H9 (cell line): Measurements from ENCODE around the gene CBX3. TPM values are rescaled to one million over a fixed set of nuclear protein-coding genes. Genes with fewer than 3 reads are reported as not detected.

ENCODE experiments used
- DNase-seq: peaks from one replicate; pipeline ENCODE4 v3.0.0-alpha.2; 2017
- H2AFZ ChIP-seq: one replicate; pipeline ENCODE4 v1.6.1; 2013; ENCODE audit warnings: mild to moderate bottlenecking, low read length, control low read depth, moderate library complexity
- H2AK5ac ChIP-seq: 2 replicates; pipeline ENCODE4 v1.6.1; 2013; ENCODE audit warnings: low read length, control low read depth, mixed read lengths; ENCODE audit not compliant: insufficient read length
- H2BK120ac ChIP-seq: one replicate; pipeline ENCODE4 v1.6.1; 2013; ENCODE audit warnings: low read depth, mild to moderate bottlenecking, low read length, control low read depth, inconsistent platforms; ENCODE audit not compliant: poor library complexity, severe bottlenecking
- H2BK12ac ChIP-seq: 2 replicates; pipeline ENCODE4 v1.6.1; 2013; ENCODE audit warnings: low read length, control low read depth, mixed read lengths, low read depth; ENCODE audit not compliant: insufficient read length
- H2BK15ac ChIP-seq: 2 replicates; pipeline ENCODE4 v1.6.1; 2013; ENCODE audit warnings: low read depth, low read length, control low read depth
- H2BK20ac ChIP-seq: one replicate; pipeline ENCODE4 v1.6.1; 2013; ENCODE audit warnings: low read depth, mild to moderate bottlenecking, low read length, control low read depth, inconsistent platforms; ENCODE audit not compliant: poor library complexity, severe bottlenecking
- H2BK5ac ChIP-seq: 2 replicates; pipeline ENCODE4 v1.6.1; 2013; ENCODE audit warnings: low read length, control low read depth, mixed read lengths; ENCODE audit not compliant: insufficient read length
- H3K14ac ChIP-seq: 2 replicates; pipeline ENCODE4 v1.6.1; 2013; ENCODE audit warnings: low read length, control low read depth; ENCODE audit not compliant: insufficient read depth
- H3K18ac ChIP-seq: 2 replicates; pipeline ENCODE4 v1.6.1; 2013; ENCODE audit warnings: low read depth, mild to moderate bottlenecking, mixed read lengths, low read length, control low read depth; ENCODE audit not compliant: insufficient read length
- H3K23ac ChIP-seq: 2 replicates; pipeline ENCODE4 v1.6.1; 2013; ENCODE audit warnings: low read length, control low read depth, mixed read lengths, low read depth; ENCODE audit not compliant: insufficient read length
- H3K23me2 ChIP-seq: 2 replicates; pipeline ENCODE4 v1.6.1; 2013; ENCODE audit warnings: low read depth, mild to moderate bottlenecking, mixed read lengths, low read length, control low read depth; ENCODE audit not compliant: insufficient read length, poor library complexity, severe bottlenecking
- H3K27ac ChIP-seq: 2 replicates; pipeline ENCODE4 v1.5.1; 2013; ENCODE audit warnings: low read length, control low read depth, mixed read lengths, low read depth; ENCODE audit not compliant: insufficient read length
- H3K27me3 ChIP-seq: 2 replicates; pipeline ENCODE4 v1.6.1; 2013; ENCODE audit warnings: low read length, control low read depth, inconsistent platforms; ENCODE audit not compliant: insufficient read depth
- H3K4ac ChIP-seq: 2 replicates; pipeline ENCODE4 v1.6.1; 2013; ENCODE audit warnings: low read depth, mild to moderate bottlenecking, control low read depth, inconsistent platforms, low read length, moderate library complexity
- H3K4me1 ChIP-seq: 2 replicates; pipeline ENCODE4 v1.6.1; 2013; ENCODE audit warnings: low read length, control low read depth, inconsistent platforms; ENCODE audit not compliant: insufficient read depth
- H3K4me2 ChIP-seq: 2 replicates; pipeline ENCODE4 v1.6.1; 2013; ENCODE audit warnings: low read length, control low read depth, mixed read lengths; ENCODE audit not compliant: insufficient read length, insufficient read depth
- H3K56ac ChIP-seq: 2 replicates; pipeline ENCODE4 v1.6.1; 2013; ENCODE audit warnings: low read depth, mild to moderate bottlenecking, mixed read lengths, low read length, control low read depth; ENCODE audit not compliant: insufficient read length
- H3K79me1 ChIP-seq: 2 replicates; pipeline ENCODE4 v1.6.1; 2013; ENCODE audit warnings: low read depth, mild to moderate bottlenecking, moderate library complexity, low read length, control low read depth, inconsistent platforms; ENCODE audit not compliant: insufficient read depth, poor library complexity, severe bottlenecking
- H3K79me2 ChIP-seq: 2 replicates; pipeline ENCODE4 v1.6.1; 2013; ENCODE audit warnings: low read length, control low read depth, inconsistent platforms; ENCODE audit not compliant: insufficient read depth
- H3K9ac ChIP-seq: 2 replicates; pipeline ENCODE4 v1.6.1; 2013; ENCODE audit warnings: low read length, control low read depth, mixed read lengths; ENCODE audit not compliant: insufficient read length; ENCODE audit errors: extremely low read depth
- H3K9me3 ChIP-seq: one replicate; pipeline ENCODE4 v1.6.1; 2013; ENCODE audit warnings: low read depth, low read length, inconsistent platforms; ENCODE audit not compliant: control insufficient read depth
- H3T11ph ChIP-seq: one replicate; pipeline ENCODE4 v1.6.1; 2013; ENCODE audit warnings: mild to moderate bottlenecking, low read length, control low read depth, inconsistent platforms
- H4K20me1 ChIP-seq: one replicate; pipeline ENCODE4 v1.6.1; 2013; ENCODE audit not compliant: control insufficient read depth, insufficient read length, insufficient read depth
- H4K5ac ChIP-seq: 2 replicates; pipeline ENCODE4 v1.6.1; 2013; ENCODE audit warnings: low read depth, mild to moderate bottlenecking, mixed read lengths, low read length, control low read depth; ENCODE audit not compliant: insufficient read length
- H4K8ac ChIP-seq: replicated peaks from 2 replicates; pipeline ENCODE4 v1.6.1; 2013; ENCODE audit warnings: low read length, control low read depth, mixed read lengths, low read depth; ENCODE audit not compliant: insufficient read length
- H4K91ac ChIP-seq: 2 replicates; pipeline ENCODE4 v1.6.1; 2013; ENCODE audit warnings: low read depth, mild to moderate bottlenecking, moderate library complexity, mixed read lengths, low read length, control low read depth; ENCODE audit not compliant: insufficient read length
- H3K27ac Mint-ChIP-seq, 3 experiments: 2 replicates in 2 of 3; 3 replicates in 1 of 3; pipeline ENCODE4 v1.8.0; 2020 to 2021; ENCODE audit warnings: mixed read lengths in 3 of 3, mild to moderate bottlenecking in 1 of 3, moderate library complexity in 1 of 3
- H3K27me3 Mint-ChIP-seq: 2 replicates; pipeline ENCODE4 v1.8.0; 2021; ENCODE audit warnings: low read depth, mild to moderate bottlenecking, moderate library complexity, mixed read lengths
- H3K36me3 Mint-ChIP-seq, 3 experiments: 2 replicates in 2 of 3; 3 replicates in 1 of 3; pipeline ENCODE4 v1.8.0; 2020 to 2021; ENCODE audit warnings: low read depth in 3 of 3, mixed read lengths in 3 of 3; ENCODE audit not compliant: insufficient read depth in 1 of 3
- H3K4me1 Mint-ChIP-seq, 2 experiments: 2 replicates each; pipeline ENCODE4 v1.8.0; 2020; ENCODE audit warnings: mixed read lengths in 2 of 2
- H3K4me3 Mint-ChIP-seq, 2 experiments: 2 replicates in 1 of 2; 3 replicates in 1 of 2; pipeline ENCODE4 v1.8.0; 2020 to 2021; ENCODE audit warnings: mild to moderate bottlenecking in 2 of 2, mixed read lengths in 2 of 2, moderate library complexity in 1 of 2
- H3K9me3 Mint-ChIP-seq, 2 experiments: 2 replicates in 1 of 2; 3 replicates in 1 of 2; pipeline ENCODE4 v1.8.0; 2020; ENCODE audit warnings: mild to moderate bottlenecking in 2 of 2, mixed read lengths in 2 of 2, moderate library complexity in 1 of 2
- WGBS: extraction: QIAGEN DNeasy Blood & Tissue Kit; methylation state at CpG from one replicate; pipeline ENCODE4 v1.1.7; 2013; ENCODE audit warnings: missing lambda C conversion rate, low lambda C conversion rate, mixed read lengths; ENCODE audit not compliant: insufficient read length; ENCODE audit errors: extremely low coverage; 5-methylcytosine and 5-hydroxymethylcytosine counted together
- total RNA-seq: library from RNA; stranded (reverse); gene quantifications from 2 replicates; pipeline ENCODE4 v1.2.1, GENCODE V29; 2021
- TF ChIP-seq, protein P1 (sequence below): fragments of 200-600 bp; sonication (generic); conservative IDR thresholded peaks from 3 replicates; pipeline ENCODE4 v1.8.0; 2021; ENCODE audit warnings: antibody characterized with exemption, mild to moderate bottlenecking

Gene CBX3
- total RNA-seq, 1 experiment from 2014 or later, result 288 TPM

DNA sequence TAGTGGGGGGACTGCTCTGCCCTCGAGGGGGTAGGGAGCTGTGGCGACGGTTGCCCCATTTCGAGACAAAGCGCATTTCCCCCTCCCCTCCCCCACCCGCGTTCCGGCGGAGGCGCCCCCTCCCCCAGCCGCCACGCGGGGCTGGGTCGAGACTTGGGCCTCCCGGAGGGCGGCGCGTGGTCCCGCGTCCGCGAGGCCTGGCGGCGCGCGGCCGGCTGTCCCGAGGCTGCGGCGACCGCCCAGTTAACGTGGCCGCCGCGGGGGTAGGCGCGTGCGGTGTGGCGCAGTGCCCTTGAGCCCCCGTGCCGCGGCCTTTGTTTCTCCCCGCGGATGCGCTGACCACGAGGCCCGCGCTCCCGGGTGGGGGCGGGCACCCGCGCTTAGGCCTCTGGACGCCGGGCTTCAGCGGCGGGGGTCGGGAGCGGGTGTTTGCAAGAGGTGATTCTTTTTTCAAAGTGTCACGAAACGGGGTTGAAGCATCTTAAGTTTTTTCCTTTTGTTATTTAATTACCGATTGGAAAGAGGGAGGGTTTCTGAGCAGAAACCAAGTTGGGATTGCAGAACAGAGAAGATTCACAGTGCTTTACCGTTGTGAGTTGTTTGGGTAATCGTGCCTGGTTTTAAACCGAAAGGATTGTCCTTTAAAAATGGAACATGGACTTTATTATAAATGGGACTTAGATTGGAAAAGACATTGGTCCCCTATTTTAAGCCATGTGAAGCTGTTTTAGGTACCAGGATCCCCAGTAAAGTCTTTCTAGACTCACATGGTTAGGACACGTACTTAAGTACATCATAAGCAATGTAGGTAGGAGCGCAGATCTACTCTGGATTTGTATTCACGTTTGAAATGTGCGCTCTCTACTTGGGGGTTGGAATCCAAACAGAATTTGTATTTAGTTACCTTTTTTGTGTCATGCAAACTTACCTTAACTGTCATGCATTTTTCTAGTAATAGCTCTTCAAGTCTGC is 760 bp downstream of the CBX3 start:
- H3T11ph ChIP-seq, result no peak overlapping the region
- Mint-ChIP-seq H3K4me1 (peaks cover 21 to 38% of the 10 kb centered on the region in 2 experiments), H3K9me3 (peaks cover 17 to 19% of the 10 kb centered on the region in 2 experiments), H3K27me3 (peaks cover 9% of the 10 kb centered on the region), H3K27ac (peak overlapping the region; percentile 96 to 99 (median 97)), H3K36me3 (peaks cover 65 to 81% (median 73%) of the 10 kb centered on the region in 3 experiments), H3K4me3 (peak overlapping the region; percentile 89 to 95)
- no peak overlapping the region for H2BK15ac ChIP-seq
- H3K4me1 ChIP-seq, result no peaks in the 10 kb centered on the region
- H3K27ac ChIP-seq, result peak overlapping the region; percentile 75
- H3K79me2 ChIP-seq, result peaks cover 65% of the 10 kb centered on the region
- DNase-seq, result no peak
- peak overlapping the region; percentile 56; the same call in 1 of the 2 replicates for H3K4ac ChIP-seq
- no peaks in the 10 kb centered on the region for H3K27me3 ChIP-seq
- no peaks in the 10 kb centered on the region for H4K20me1 ChIP-seq
- TF ChIP-seq, protein P1, sequence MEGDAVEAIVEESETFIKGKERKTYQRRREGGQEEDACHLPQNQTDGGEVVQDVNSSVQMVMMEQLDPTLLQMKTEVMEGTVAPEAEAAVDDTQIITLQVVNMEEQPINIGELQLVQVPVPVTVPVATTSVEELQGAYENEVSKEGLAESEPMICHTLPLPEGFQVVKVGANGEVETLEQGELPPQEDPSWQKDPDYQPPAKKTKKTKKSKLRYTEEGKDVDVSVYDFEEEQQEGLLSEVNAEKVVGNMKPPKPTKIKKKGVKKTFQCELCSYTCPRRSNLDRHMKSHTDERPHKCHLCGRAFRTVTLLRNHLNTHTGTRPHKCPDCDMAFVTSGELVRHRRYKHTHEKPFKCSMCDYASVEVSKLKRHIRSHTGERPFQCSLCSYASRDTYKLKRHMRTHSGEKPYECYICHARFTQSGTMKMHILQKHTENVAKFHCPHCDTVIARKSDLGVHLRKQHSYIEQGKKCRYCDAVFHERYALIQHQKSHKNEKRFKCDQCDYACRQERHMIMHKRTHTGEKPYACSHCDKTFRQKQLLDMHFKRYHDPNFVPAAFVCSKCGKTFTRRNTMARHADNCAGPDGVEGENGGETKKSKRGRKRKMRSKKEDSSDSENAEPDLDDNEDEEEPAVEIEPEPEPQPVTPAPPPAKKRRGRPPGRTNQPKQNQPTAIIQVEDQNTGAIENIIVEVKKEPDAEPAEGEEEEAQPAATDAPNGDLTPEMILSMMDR, result no peak
- H3K56ac ChIP-seq, result no peak overlapping the region
- no peak overlapping the region for H2BK5ac ChIP-seq
- H4K8ac ChIP-seq, result no peak overlapping the region
- H3K23ac ChIP-seq, result no peak overlapping the region
- H3K9me3 ChIP-seq, result no peaks in the 10 kb centered on the region
- peak overlapping the region; percentile 96 for H3K14ac ChIP-seq
- H2BK20ac ChIP-seq, result no peak overlapping the region
- H2BK120ac ChIP-seq, result peak overlapping the region; percentile 91
- no peaks in the 10 kb centered on the region for H3K79me1 ChIP-seq
- WGBS, result no CpG with 5 or more reads among the region's 68 CpGs
- H3K23me2 ChIP-seq, result peaks cover 6% of the 10 kb centered on the region
- no peak overlapping the region for H2AK5ac ChIP-seq
- H2AFZ ChIP-seq, result no peak overlapping the region
- peak overlapping the region; percentile 79 for H3K18ac ChIP-seq
- peak overlapping the region; percentile 92 for H3K4me2 ChIP-seq
- H4K5ac ChIP-seq, result no peak overlapping the region
- H4K91ac ChIP-seq, result no peak overlapping the region
- peak overlapping the region; percentile 90 for H3K9ac ChIP-seq
- no peak overlapping the region for H2BK12ac ChIP-seq
